GM12874 (cell line): ENCODE results near the gene FSTL5.

Experiments
- CTCF ChIP-seq: IDR thresholded peaks from 2 replicates; pipeline ENCODE4 v1.5.1; 2011; ENCODE audit warnings: low read depth, mild to moderate bottlenecking, control low read depth, low read length, moderate library complexity; ENCODE audit not compliant: insufficient read depth

FSTL5 gene

GRCh38 chr4:162016991-162017390 is 146.8 kb downstream of the FSTL5 start:
- TF ChIP-seq CTCF: no peak

- no peak for TF ChIP-seq CTCF
Measured at GRCh38 chr4:162016219-162016618, 147.6 kb downstream of the FSTL5 start.

- TF ChIP-seq CTCF: no peak
Measured at GRCh38 chr4:162015090-162015489, 148.7 kb downstream of the FSTL5 start.

- TF ChIP-seq CTCF: no peak
Measured at GRCh38 chr4:162011089-162011488, 152.7 kb downstream of the FSTL5 start.

DNA sequence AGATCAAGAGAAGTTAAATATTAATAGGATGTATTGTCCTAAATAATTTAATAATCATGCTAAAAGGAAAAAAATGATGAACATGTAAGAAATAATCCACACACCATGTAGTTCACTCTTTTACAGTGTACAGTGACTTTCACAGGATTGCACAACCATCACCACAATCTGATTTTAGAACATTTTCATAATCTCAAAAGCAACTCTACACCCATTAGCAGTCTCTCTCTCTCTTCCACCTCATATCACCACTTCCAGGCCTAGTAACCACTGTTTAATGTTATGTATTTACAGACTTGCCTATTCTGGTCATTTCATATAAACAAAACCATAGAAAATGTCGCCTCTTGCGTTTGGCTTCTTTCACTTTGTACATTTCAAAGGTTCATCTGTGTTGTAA is 153.4 kb downstream of the FSTL5 start:
- no peak for TF ChIP-seq CTCF

DNA sequence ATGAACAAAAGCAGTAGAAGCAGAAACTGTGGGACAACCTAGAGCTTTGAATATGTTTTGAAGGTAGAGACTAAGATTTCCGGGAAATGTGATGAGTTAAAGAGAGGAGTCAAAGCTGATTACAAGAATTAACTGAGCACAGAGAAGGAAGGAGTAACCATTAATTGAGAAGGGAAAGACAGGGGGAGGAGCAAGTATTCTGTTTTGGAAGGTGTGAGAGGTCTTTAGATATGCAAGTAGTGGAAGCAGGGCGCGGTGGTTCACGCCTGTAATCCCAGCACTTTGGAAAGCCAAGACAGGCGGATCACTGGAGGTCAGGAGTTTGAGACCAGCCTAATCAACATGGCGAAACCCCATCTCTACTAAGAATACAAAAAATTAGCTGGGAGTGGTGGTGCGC is 171.5 kb downstream of the FSTL5 start:
- TF ChIP-seq CTCF: no peak

DNA sequence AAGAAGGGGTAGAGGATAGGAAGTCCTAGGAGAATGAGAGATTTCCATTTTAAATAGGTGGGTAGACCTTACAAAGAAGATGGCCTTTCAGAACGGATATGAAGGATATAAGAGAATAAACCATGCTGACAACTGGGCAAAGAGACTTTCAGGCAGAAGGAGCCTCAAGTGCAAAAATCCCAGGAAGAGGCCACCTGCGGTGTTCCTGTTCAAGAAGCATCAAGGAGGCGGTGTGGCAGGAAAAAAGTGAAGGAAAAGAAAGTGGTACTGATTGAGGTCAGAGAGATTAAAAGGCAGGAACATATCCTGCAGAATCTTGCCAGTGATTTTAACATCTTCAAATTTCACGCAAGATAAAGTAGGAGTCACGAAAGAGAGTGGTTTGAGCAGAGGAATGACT is 172.0 kb downstream of the FSTL5 start:
- TF ChIP-seq CTCF: no peak

- no peak for TF ChIP-seq CTCF
Measured at GRCh38 chr4:161990721-161991120, 173.1 kb downstream of the FSTL5 start.
